K562 (cell line): Measurements from ENCODE around the gene PNRC2.

Source experiments
- ATF7 ChIP-seq: fragments of 450-650 bp; IDR thresholded peaks from 2 replicates; pipeline ENCODE4 v1.7.1; 2014; ENCODE audit warnings: mild to moderate bottlenecking, moderate library complexity
- KLF6 ChIP-seq: fragments of 250-450 bp; sonication (Bioruptor Pico); IDR thresholded peaks from 2 replicates; pipeline ENCODE4 v1.4.0; 2020; ENCODE audit warnings: mild to moderate bottlenecking, moderate library complexity, borderline replicate concordance
- L3MBTL2 ChIP-seq: fragments of 450-650 bp; IDR thresholded peaks from 2 replicates; pipeline ENCODE4 v1.6.1; 2016; ENCODE audit warnings: mild to moderate bottlenecking, moderate library complexity
- SMAD3 ChIP-seq: fragments of 450-650 bp; formaldehyde crosslinking; conservative IDR thresholded peaks from 2 replicates; pipeline ENCODE4 v1.4.0; 2020; ENCODE audit warnings: mild to moderate bottlenecking
- TCF7 ChIP-seq: sonication (generic); IDR thresholded peaks from 2 replicates; pipeline ENCODE4 v1.6.1; 2016; ENCODE audit warnings: antibody characterized with exemption, borderline replicate concordance
- ZNF561 ChIP-seq: fragments of 450-650 bp; formaldehyde crosslinking; conservative IDR thresholded peaks from 2 replicates; pipeline ENCODE4 v1.4.0; 2020; ENCODE audit warnings: mild to moderate bottlenecking, moderate library complexity
- ZNF589 ChIP-seq: fragments of 200-800 bp; sonication (Bioruptor generic); IDR thresholded peaks from 2 replicates; pipeline ENCODE4 v1.6.1; 2016; ENCODE audit warnings: low read depth, missing genetic modification characterization, missing compliant biosample characterization

DNA sequence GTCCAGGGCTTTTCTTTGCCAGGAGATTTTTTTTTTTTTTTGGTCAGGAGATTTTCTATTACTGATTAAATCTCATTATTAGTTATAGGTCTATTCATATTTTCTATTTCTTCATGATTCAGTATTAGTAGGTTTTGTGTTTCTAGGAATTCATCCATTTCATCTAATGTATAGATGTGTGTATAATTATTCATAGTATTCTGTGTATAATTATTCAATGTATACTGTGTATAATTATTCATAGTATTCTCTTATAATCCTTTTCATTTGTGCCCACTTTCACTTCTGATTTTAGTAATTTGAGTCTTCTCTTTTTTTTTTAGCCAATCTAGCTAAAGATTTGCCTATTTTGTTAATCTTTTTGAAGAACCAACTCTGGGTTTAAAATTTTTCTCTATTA lies 12.3 kb upstream of the PNRC2 start:
- TF ChIP-seq ZNF589 (CRISPR knock-in tag) (no peak), SMAD3 (CRISPR knock-in tag) (no peak), KLF6 (no peak), TCF7 (no peak), L3MBTL2 (no peak), ZNF561 (CRISPR knock-in tag) (no peak), ATF7 (no peak)
